ENCODE measurements around the gene SNX1. TPM values are rescaled to one million over a fixed set of nuclear protein-coding genes. Genes with fewer than 3 reads are reported as not detected.

The SNX1 gene
- polyA plus RNA-seq, 1 donor from 2014 or later: 44.7 TPM

GRCh38 chr15:64125978-64126377, 30.2 kb downstream of the SNX1 start:
- no peaks in the 10 kb centered on the region for H3K79me2 ChIP-seq (replicated peaks; ENCODE audit: insufficient read depth, low read length)
- H3K9me2 ChIP-seq (ENCODE audit: insufficient read depth, low read length): no peaks in the 10 kb centered on the region
- no peak overlapping the region for H3K4me2 ChIP-seq (ENCODE audit: low read length)
- no peak overlapping the region for H3K4me3 ChIP-seq (ENCODE audit: low read length)
- no peak for TF ChIP-seq TAF1 (IDR thresholded peaks at IDR 0.05; ENCODE audit: low read depth)
- TF ChIP-seq POLR2AphosphoS5 (IDR thresholded peaks at IDR 0.05): no peak
- no peak for TF ChIP-seq RAD21 (conservative IDR thresholded peaks at IDR 0.05)
- TF ChIP-seq, protein P1, sequence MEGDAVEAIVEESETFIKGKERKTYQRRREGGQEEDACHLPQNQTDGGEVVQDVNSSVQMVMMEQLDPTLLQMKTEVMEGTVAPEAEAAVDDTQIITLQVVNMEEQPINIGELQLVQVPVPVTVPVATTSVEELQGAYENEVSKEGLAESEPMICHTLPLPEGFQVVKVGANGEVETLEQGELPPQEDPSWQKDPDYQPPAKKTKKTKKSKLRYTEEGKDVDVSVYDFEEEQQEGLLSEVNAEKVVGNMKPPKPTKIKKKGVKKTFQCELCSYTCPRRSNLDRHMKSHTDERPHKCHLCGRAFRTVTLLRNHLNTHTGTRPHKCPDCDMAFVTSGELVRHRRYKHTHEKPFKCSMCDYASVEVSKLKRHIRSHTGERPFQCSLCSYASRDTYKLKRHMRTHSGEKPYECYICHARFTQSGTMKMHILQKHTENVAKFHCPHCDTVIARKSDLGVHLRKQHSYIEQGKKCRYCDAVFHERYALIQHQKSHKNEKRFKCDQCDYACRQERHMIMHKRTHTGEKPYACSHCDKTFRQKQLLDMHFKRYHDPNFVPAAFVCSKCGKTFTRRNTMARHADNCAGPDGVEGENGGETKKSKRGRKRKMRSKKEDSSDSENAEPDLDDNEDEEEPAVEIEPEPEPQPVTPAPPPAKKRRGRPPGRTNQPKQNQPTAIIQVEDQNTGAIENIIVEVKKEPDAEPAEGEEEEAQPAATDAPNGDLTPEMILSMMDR (IDR thresholded peaks at IDR 0.05; ENCODE audit: poor library complexity, severe bottlenecking): no peak
- TF ChIP-seq EP300 (conservative IDR thresholded peaks at IDR 0.05; ENCODE audit: poor library complexity, severe bottlenecking): no peak
- TF ChIP-seq, protein P2, sequence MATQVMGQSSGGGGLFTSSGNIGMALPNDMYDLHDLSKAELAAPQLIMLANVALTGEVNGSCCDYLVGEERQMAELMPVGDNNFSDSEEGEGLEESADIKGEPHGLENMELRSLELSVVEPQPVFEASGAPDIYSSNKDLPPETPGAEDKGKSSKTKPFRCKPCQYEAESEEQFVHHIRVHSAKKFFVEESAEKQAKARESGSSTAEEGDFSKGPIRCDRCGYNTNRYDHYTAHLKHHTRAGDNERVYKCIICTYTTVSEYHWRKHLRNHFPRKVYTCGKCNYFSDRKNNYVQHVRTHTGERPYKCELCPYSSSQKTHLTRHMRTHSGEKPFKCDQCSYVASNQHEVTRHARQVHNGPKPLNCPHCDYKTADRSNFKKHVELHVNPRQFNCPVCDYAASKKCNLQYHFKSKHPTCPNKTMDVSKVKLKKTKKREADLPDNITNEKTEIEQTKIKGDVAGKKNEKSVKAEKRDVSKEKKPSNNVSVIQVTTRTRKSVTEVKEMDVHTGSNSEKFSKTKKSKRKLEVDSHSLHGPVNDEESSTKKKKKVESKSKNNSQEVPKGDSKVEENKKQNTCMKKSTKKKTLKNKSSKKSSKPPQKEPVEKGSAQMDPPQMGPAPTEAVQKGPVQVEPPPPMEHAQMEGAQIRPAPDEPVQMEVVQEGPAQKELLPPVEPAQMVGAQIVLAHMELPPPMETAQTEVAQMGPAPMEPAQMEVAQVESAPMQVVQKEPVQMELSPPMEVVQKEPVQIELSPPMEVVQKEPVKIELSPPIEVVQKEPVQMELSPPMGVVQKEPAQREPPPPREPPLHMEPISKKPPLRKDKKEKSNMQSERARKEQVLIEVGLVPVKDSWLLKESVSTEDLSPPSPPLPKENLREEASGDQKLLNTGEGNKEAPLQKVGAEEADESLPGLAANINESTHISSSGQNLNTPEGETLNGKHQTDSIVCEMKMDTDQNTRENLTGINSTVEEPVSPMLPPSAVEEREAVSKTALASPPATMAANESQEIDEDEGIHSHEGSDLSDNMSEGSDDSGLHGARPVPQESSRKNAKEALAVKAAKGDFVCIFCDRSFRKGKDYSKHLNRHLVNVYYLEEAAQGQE (IDR thresholded peaks at IDR 0.05; ENCODE audit: borderline replicate concordance): no peak
- no peak for TF ChIP-seq MXI1 (conservative IDR thresholded peaks at IDR 0.05; ENCODE audit: poor library complexity, severe bottlenecking)
- TF ChIP-seq SMC3 (conservative IDR thresholded peaks at IDR 0.05; ENCODE audit: poor library complexity): no peak
- no peak for TF ChIP-seq EZH2 (IDR thresholded peaks at IDR 0.05; ENCODE audit: borderline replicate concordance, insufficient read depth, low read length, poor library complexity, severe bottlenecking)
- H3K9me3 ChIP-seq (ENCODE audit: low read length): no peaks in the 10 kb centered on the region
- H3F3A ChIP-seq (ENCODE audit: insufficient read depth, low read length, poor library complexity, severe bottlenecking): no peaks in the 10 kb centered on the region
- H2AFZ ChIP-seq (ENCODE audit: low read depth, low read length): no peak overlapping the region
- no peak overlapping the region for H3K27ac ChIP-seq (ENCODE audit: low read length)
- H3K27me3 ChIP-seq (ENCODE audit: insufficient read depth, low read depth, low read length): no peaks in the 10 kb centered on the region
- peaks cover 6% of the 10 kb centered on the region for H3K36me3 ChIP-seq (ENCODE audit: insufficient read depth, low read length)
- H4K20me1 ChIP-seq (ENCODE audit: insufficient read depth): no peaks in the 10 kb centered on the region
- H3K9ac ChIP-seq (ENCODE audit: low read length): no peak overlapping the region

DNA sequence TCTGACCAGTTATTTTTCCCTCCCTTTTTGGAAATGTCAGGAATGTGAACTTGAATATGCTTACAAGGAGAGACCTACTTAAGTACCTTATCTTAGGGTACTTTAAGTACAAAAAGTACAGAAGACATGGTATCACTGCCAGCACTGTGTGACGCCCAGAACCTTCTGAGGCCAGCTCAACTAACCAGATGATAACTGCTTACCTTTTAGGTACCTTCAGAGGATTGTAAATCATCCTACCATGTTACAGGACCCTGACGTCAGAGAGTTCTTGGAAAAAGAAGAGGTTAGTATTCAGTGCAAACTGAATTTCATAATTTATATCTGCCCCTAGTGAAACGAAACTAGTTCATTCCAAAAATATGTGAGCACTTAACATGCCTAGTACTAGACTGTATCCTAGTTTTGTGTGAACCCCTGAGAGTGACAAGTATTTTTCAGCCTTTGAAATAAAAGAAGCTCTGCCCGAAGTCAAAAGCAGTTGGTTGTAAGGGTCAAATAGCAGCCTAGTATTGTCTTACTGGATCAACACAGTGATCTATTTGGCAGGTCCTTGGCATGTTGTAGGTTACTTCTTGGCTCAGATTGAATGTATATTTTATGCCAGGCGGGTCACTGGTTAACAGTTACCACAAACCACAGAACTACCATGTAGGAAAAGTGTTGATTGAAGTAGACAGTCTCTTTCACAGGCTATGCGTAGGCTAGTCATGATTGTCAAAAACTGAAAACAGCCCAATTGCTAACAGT, 31.9 kb downstream of the SNX1 start:
- TF ChIP-seq EZH2 (IDR thresholded peaks at IDR 0.05; ENCODE audit: borderline replicate concordance, insufficient read depth, low read length, poor library complexity, severe bottlenecking) (no peak), TAF1 (IDR thresholded peaks at IDR 0.05; ENCODE audit: low read depth) (no peak), MXI1 (conservative IDR thresholded peaks at IDR 0.05; ENCODE audit: poor library complexity, severe bottlenecking) (no peak), POLR2AphosphoS5 (IDR thresholded peaks at IDR 0.05) (no peak), SMC3 (conservative IDR thresholded peaks at IDR 0.05; ENCODE audit: poor library complexity) (no peak), RAD21 (conservative IDR thresholded peaks at IDR 0.05) (no peak), EP300 (conservative IDR thresholded peaks at IDR 0.05; ENCODE audit: poor library complexity, severe bottlenecking) (no peak)
- TF ChIP-seq, protein P2 (IDR thresholded peaks at IDR 0.05; ENCODE audit: borderline replicate concordance): no peak
- TF ChIP-seq, protein P1 (IDR thresholded peaks at IDR 0.05; ENCODE audit: poor library complexity, severe bottlenecking): no peak
- no peaks in the 10 kb centered on the region for H3K27me3 ChIP-seq (ENCODE audit: insufficient read depth, low read depth, low read length)
- no peaks in the 10 kb centered on the region for H3K9me2 ChIP-seq (ENCODE audit: insufficient read depth, low read length)
- peaks cover 6% of the 10 kb centered on the region for H3K36me3 ChIP-seq (ENCODE audit: insufficient read depth, low read length)
- no peak overlapping the region for H3K4me3 ChIP-seq (ENCODE audit: low read length)
- H3K9me3 ChIP-seq (ENCODE audit: low read length): no peaks in the 10 kb centered on the region
- no peak overlapping the region for H3K4me2 ChIP-seq (ENCODE audit: low read length)
- H3F3A ChIP-seq (ENCODE audit: insufficient read depth, low read length, poor library complexity, severe bottlenecking): no peaks in the 10 kb centered on the region
- H3K27ac ChIP-seq (ENCODE audit: low read length): no peak overlapping the region
- H3K79me2 ChIP-seq (replicated peaks; ENCODE audit: insufficient read depth, low read length): no peaks in the 10 kb centered on the region
- no peak overlapping the region for H3K9ac ChIP-seq (ENCODE audit: low read length)
- H2AFZ ChIP-seq (ENCODE audit: low read depth, low read length): no peak overlapping the region
- H4K20me1 ChIP-seq (ENCODE audit: insufficient read depth): no peaks in the 10 kb centered on the region
